Measurements from ENCODE around the gene PICALM.

DNA sequence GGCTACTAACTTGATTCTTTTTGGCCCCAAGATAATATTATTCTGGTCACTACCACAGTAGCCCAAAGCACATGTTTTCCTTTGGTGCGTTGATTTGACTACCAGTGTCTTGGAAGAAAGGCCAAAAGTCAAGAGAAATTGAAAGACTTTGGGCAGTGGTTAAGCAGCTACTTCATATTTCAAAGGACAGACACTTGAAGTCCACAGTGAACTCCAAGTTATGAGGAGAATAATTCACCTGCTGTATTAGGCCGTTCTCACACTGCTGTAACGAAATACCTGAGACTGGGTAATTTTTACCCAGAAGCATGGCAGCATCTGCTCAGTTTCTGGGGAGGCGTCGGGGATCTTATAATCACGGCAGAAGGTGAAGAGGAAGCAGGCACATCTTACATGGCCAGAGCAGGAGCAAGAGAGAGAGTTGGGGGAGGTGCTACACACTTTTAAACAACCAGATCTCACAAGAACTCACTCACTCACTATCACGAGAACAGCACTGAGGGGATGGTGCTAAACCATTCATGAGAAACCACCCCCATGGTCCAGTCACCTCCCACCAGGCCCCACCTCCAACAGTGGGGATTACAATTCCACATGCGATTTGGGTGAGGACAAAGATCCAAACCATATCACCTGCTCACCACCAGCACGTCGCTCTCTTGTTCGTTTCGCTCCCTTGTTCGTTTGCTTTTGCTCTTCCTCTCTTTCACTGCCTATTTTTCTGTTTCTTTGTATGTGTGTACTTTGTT, 40.2 kb upstream of the PICALM start:
- TF ChIP-seq POLR2A (IDR thresholded peaks at IDR 0.05) = no peak
- TF ChIP-seq, protein P1, sequence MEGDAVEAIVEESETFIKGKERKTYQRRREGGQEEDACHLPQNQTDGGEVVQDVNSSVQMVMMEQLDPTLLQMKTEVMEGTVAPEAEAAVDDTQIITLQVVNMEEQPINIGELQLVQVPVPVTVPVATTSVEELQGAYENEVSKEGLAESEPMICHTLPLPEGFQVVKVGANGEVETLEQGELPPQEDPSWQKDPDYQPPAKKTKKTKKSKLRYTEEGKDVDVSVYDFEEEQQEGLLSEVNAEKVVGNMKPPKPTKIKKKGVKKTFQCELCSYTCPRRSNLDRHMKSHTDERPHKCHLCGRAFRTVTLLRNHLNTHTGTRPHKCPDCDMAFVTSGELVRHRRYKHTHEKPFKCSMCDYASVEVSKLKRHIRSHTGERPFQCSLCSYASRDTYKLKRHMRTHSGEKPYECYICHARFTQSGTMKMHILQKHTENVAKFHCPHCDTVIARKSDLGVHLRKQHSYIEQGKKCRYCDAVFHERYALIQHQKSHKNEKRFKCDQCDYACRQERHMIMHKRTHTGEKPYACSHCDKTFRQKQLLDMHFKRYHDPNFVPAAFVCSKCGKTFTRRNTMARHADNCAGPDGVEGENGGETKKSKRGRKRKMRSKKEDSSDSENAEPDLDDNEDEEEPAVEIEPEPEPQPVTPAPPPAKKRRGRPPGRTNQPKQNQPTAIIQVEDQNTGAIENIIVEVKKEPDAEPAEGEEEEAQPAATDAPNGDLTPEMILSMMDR (IDR thresholded peaks at IDR 0.05) = no peak
